ENCODE data around the gene CDK6. TPM values are rescaled to one million over a fixed set of nuclear protein-coding genes. Genes with fewer than 3 reads are reported as not detected.

The CDK6 gene
- total RNA-seq, 1 experiment from 2014 or later: 38.7 TPM

DNA sequence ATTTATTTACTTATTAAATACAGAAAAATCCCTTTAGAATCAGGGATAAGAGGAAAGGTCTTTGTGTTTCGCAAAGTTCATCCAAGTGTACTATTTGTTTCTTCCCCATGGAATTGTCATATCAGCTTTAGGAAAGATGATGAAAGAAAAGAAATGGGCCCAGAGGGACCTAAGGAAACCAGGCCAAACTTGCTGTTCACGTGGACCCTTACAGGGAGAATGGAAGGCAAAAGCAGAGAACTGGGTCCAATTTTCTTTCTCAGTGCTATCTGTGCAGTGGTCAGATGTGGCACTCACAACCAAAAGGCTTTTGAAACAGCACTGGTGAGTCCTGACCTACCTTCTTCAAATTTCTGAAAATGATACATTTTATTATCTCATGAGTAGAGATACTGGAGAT lies 192.6 kb downstream of the CDK6 start:
- H3K4me2 ChIP-seq (ENCODE audit: low read length): no peak overlapping the region
- CTCF ChIA-PET: no interaction called here
- no peaks in the 10 kb centered on the region for H3K36me3 ChIP-seq (ENCODE audit: low read depth, low read length)
- H3K9me2 ChIP-seq (replicated peaks; ENCODE audit: low read length): no peaks in the 10 kb centered on the region
- DNase-seq (no peak), ATAC-seq (no peak)
- TF ChIP-seq EZH2phosphoT487 (IDR thresholded peaks at IDR 0.05; ENCODE audit: borderline replicate concordance, low read length): no peak
- TF ChIP-seq, protein P1, sequence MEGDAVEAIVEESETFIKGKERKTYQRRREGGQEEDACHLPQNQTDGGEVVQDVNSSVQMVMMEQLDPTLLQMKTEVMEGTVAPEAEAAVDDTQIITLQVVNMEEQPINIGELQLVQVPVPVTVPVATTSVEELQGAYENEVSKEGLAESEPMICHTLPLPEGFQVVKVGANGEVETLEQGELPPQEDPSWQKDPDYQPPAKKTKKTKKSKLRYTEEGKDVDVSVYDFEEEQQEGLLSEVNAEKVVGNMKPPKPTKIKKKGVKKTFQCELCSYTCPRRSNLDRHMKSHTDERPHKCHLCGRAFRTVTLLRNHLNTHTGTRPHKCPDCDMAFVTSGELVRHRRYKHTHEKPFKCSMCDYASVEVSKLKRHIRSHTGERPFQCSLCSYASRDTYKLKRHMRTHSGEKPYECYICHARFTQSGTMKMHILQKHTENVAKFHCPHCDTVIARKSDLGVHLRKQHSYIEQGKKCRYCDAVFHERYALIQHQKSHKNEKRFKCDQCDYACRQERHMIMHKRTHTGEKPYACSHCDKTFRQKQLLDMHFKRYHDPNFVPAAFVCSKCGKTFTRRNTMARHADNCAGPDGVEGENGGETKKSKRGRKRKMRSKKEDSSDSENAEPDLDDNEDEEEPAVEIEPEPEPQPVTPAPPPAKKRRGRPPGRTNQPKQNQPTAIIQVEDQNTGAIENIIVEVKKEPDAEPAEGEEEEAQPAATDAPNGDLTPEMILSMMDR (conservative IDR thresholded peaks at IDR 0.05; ENCODE audit: low read depth, low read length): no peak
- TF ChIP-seq EZH2 (IDR thresholded peaks at IDR 0.05; ENCODE audit: low read length, unreplicated experiment): no peak
- POLR2A ChIA-PET (ENCODE audit: unreplicated experiment): no interaction called here
- no peak overlapping the region for H3K9ac ChIP-seq (ENCODE audit: low read length)
- H3K27me3 ChIP-seq (ENCODE audit: low read length): no peaks in the 10 kb centered on the region
- no peaks in the 10 kb centered on the region for H4K20me1 ChIP-seq (ENCODE audit: low read length)
- H3K4me1 ChIP-seq (ENCODE audit: insufficient read depth, low read length): peaks cover 40% of the 10 kb centered on the region
- H3K9me3 ChIP-seq (ENCODE audit: low read length): no peaks in the 10 kb centered on the region
- no peak overlapping the region for H2AFZ ChIP-seq (ENCODE audit: low read length)
- H3K4me3 ChIP-seq (ENCODE audit: low read length): no peak overlapping the region
- intact Hi-C loops (cut with micrococcal nuclease): loop anchor here (2.0 kb wide), 1 partner anchor 15 kb away; no protein-coding TSS in a partner anchor
- no TSS peak for BruUV-seq (replicated peaks)
- H3F3A ChIP-seq (ENCODE audit: low read length, unreplicated experiment): no peaks in the 10 kb centered on the region
- no peak overlapping the region for H3K27ac ChIP-seq (ENCODE audit: low read length)
- H3K79me2 ChIP-seq (ENCODE audit: low read length): no peaks in the 10 kb centered on the region

DNA sequence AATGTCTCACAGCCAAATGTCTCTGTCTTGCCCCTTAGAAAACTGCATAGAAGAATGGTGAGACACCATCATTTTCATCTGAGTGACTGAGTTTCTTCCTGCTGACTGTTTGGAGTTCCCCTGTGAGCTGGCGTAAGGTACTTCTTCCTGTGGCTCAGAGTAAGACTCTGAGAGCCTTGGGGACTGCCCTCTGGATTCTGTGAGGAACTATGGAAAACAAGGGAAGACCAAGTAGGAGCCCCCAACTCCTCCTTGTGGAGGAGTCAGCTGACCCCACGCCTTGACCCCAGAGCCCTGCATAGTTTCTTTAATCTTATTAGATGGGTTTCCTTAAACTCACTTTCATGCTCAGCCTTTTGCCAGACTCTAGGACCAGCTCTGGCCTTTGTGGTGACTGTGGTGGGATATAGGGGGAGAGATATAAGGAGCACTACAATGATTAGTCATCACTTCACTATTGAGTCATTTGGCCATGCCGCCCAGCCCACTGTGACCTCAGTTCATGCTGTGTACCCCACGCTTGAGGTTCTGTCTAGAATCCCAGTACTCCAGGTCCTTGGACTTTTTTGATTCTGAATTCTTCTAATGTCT lies 194.4 kb downstream of the CDK6 start:
- DNase-seq (peak; percentile 26), ATAC-seq (no peak)
- H3K27me3 ChIP-seq (ENCODE audit: low read length): no peaks in the 10 kb centered on the region
- H4K20me1 ChIP-seq (ENCODE audit: low read length): no peaks in the 10 kb centered on the region
- peaks cover 37% of the 10 kb centered on the region for H3K4me1 ChIP-seq (ENCODE audit: insufficient read depth, low read length)
- H3K79me2 ChIP-seq (ENCODE audit: low read length): no peaks in the 10 kb centered on the region
- ChIA-PET CTCF (no interaction called here), POLR2A (ENCODE audit: unreplicated experiment) (no interaction called here)
- H2AFZ ChIP-seq (ENCODE audit: low read length): no peak overlapping the region
- BruUV-seq (replicated peaks): no TSS peak
- no peaks in the 10 kb centered on the region for H3K9me3 ChIP-seq (ENCODE audit: low read length)
- H3K27ac ChIP-seq (ENCODE audit: low read length): peak overlapping the region; percentile 26
- H3K4me3 ChIP-seq (ENCODE audit: low read length): no peak overlapping the region
- no peak overlapping the region for H3K4me2 ChIP-seq (ENCODE audit: low read length)
- intact Hi-C loops (cut with micrococcal nuclease): no loop called here
- TF ChIP-seq EZH2phosphoT487 (IDR thresholded peaks at IDR 0.05; ENCODE audit: borderline replicate concordance, low read length): no peak
- H3K9ac ChIP-seq (ENCODE audit: low read length): no peak overlapping the region
- no peaks in the 10 kb centered on the region for H3K36me3 ChIP-seq (ENCODE audit: low read depth, low read length)
- no peaks in the 10 kb centered on the region for H3F3A ChIP-seq (ENCODE audit: low read length, unreplicated experiment)
- no peaks in the 10 kb centered on the region for H3K9me2 ChIP-seq (replicated peaks; ENCODE audit: low read length)

DNA sequence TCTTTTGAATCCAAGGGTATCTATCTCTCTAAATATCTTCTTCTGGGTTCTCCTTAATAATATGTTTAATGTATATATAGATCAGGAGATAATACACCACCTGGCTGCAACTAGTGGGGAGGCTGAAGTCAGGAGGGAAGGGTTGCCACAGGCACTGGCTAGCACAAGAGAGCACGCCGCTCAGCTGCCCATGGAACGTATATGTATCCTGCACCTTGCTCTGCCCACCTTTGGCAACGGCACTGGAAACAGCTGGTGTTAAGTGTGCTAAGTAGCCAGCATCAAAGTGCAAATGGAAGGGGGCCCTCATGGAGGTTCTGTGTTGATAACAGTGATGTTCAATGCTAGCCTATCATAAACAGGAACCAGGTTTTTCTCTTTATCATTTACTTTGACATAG lies 196.4 kb downstream of the CDK6 start:
- H3K27ac ChIP-seq (ENCODE audit: low read length): no peak overlapping the region
- intact Hi-C loops (cut with micrococcal nuclease): no loop called here

More for the DNA sequence above, 196.4 kb downstream of the CDK6 start:
- no peaks in the 10 kb centered on the region for H3K9me3 ChIP-seq (ENCODE audit: low read length)
- TF ChIP-seq EZH2 (IDR thresholded peaks at IDR 0.05; ENCODE audit: low read length, unreplicated experiment) (no peak), EZH2phosphoT487 (IDR thresholded peaks at IDR 0.05; ENCODE audit: borderline replicate concordance, low read length) (no peak)
- TF ChIP-seq, protein P1 (conservative IDR thresholded peaks at IDR 0.05; ENCODE audit: low read depth, low read length): no peak
- no peaks in the 10 kb centered on the region for H3F3A ChIP-seq (ENCODE audit: low read length, unreplicated experiment)
- no peaks in the 10 kb centered on the region for H3K27me3 ChIP-seq (ENCODE audit: low read length)
- no peak overlapping the region for H3K4me3 ChIP-seq (ENCODE audit: low read length)
- no peaks in the 10 kb centered on the region for H3K79me2 ChIP-seq (ENCODE audit: low read length)
- ChIA-PET POLR2A (ENCODE audit: unreplicated experiment) (interaction anchor here (0.5 kb wide), 1 partner anchor 178 kb away, joined by 3 read pairs; no protein-coding TSS in a partner anchor), CTCF (no interaction called here)
- no peaks in the 10 kb centered on the region for H4K20me1 ChIP-seq (ENCODE audit: low read length)
- H3K9me2 ChIP-seq (replicated peaks; ENCODE audit: low read length): no peaks in the 10 kb centered on the region
- no peak overlapping the region for H3K9ac ChIP-seq (ENCODE audit: low read length)
- no peak for ATAC-seq
- BruUV-seq (replicated peaks): no TSS peak
- DNase-seq: no peak
- no peak overlapping the region for H2AFZ ChIP-seq (ENCODE audit: low read length)
- no peak overlapping the region for H3K4me2 ChIP-seq (ENCODE audit: low read length)
- peaks cover 24% of the 10 kb centered on the region for H3K4me1 ChIP-seq (ENCODE audit: insufficient read depth, low read length)
- H3K36me3 ChIP-seq (ENCODE audit: low read depth, low read length): no peaks in the 10 kb centered on the region
